Ovary (tissue), 3 donors: ENCODE results near the gene DTNBP1.

ENCODE experiments used
- CTCF ChIP-seq, 3 donors: fragments of 450-650 bp in 2 of 3; fragments of 200-600 bp in 1 of 3; IDR thresholded peaks; one replicate each; pipeline versions ENCODE4 v1.5.1 to v1.8.0; 2016 to 2022; ENCODE audit warnings: antibody characterized with exemption in 3 of 3, mild to moderate bottlenecking in 1 of 3
- POLR2A ChIP-seq: fragments of 450-650 bp; IDR thresholded peaks from one replicate; pipeline ENCODE4 v1.6.1; 2017; ENCODE audit warnings: antibody characterized with exemption, mild to moderate bottlenecking, moderate library complexity
- donor health status: DM: no; HTN: no; CAD: no.

- TF ChIP-seq CTCF (IDR thresholded peaks at IDR 0.05) (no peak), POLR2A (no peak)
Measured at GRCh38 chr6:15672818-15673217, 10.0 kb upstream of the DTNBP1 start.
